HepG2 (cell line): Measurements from ENCODE around the gene MSI2. TPM values are rescaled to one million over a fixed set of nuclear protein-coding genes. Genes with fewer than 3 reads are reported as not detected.

Experiments used
- ARNTL ChIP-seq: sonication (generic); formaldehyde crosslinking; IDR thresholded peaks from 2 replicates; pipeline ENCODE4 v1.4.0; 2020; ENCODE audit warnings: mild to moderate bottlenecking, missing genetic modification reagents
- HOXA3 ChIP-seq: sonication (generic); formaldehyde crosslinking; IDR thresholded peaks from 2 replicates; pipeline ENCODE4 v1.5.0; 2020; ENCODE audit warnings: missing genetic modification reagents
- MEIS2 ChIP-seq: sonication (generic); formaldehyde crosslinking; IDR thresholded peaks from 2 replicates; pipeline ENCODE4 v1.9.0; 2021; ENCODE audit warnings: mild to moderate bottlenecking, missing genetic modification reagents
- PHF8 ChIP-seq: sonication (generic); formaldehyde crosslinking; IDR thresholded peaks from 2 replicates; pipeline ENCODE4 v1.5.0; 2020; ENCODE audit warnings: missing genetic modification reagents
- PLSCR1 ChIP-seq: sonication (generic); formaldehyde crosslinking; IDR thresholded peaks from 2 replicates; pipeline ENCODE4 v1.5.0; 2020; ENCODE audit warnings: missing genetic modification reagents, mild to moderate bottlenecking, borderline replicate concordance
- PPARG ChIP-seq: conservative IDR thresholded peaks from 2 replicates; pipeline ENCODE4 v1.6.1; 2016; ENCODE audit warnings: missing biosample characterization, missing genetic modification reagents
- REL ChIP-seq: sonication (generic); formaldehyde crosslinking; conservative IDR thresholded peaks from 2 replicates; pipeline ENCODE4 v1.8.0; 2022; ENCODE audit warnings: mild to moderate bottlenecking, missing genetic modification reagents, moderate library complexity
- ZBTB10 ChIP-seq: sonication (generic); formaldehyde crosslinking; IDR thresholded peaks from 2 replicates; pipeline ENCODE4 v1.4.0; 2020; ENCODE audit warnings: missing genetic modification reagents, borderline replicate concordance
- ZFP41 ChIP-seq: sonication (generic); formaldehyde crosslinking; IDR thresholded peaks from 2 replicates; pipeline ENCODE4 v1.4.0; 2020; ENCODE audit warnings: mild to moderate bottlenecking, missing genetic modification reagents, borderline replicate concordance
- ZFX ChIP-seq: sonication (generic); formaldehyde crosslinking; IDR thresholded peaks from 2 replicates; pipeline ENCODE4 v1.4.0; 2020; ENCODE audit warnings: mild to moderate bottlenecking, low read depth, missing genetic modification reagents, moderate library complexity
- ZNF160 ChIP-seq: sonication (generic); formaldehyde crosslinking; IDR thresholded peaks from 2 replicates; pipeline ENCODE4 v1.8.0; 2022; ENCODE audit warnings: mild to moderate bottlenecking, inconsistent platforms, missing genetic modification reagents
- ZNF207 ChIP-seq: fragments of 450-650 bp; IDR thresholded peaks from 2 replicates; pipeline ENCODE4 v1.6.1; 2016; ENCODE audit warnings: antibody characterized with exemption, borderline replicate concordance
- ZNF567 ChIP-seq: sonication (generic); formaldehyde crosslinking; IDR thresholded peaks from 2 replicates; pipeline ENCODE4 v1.8.1; 2023; ENCODE audit warnings: mild to moderate bottlenecking, missing genetic modification reagents, borderline replicate concordance
- ZNF652 ChIP-seq: IDR thresholded peaks from 2 replicates; pipeline ENCODE4 v1.6.1; 2016; ENCODE audit warnings: low read depth, borderline replicate concordance
- polyA plus RNA-seq, 8 experiments: library from polyadenylated mRNA; depleted of rRNA in 3 of 8; stranded (reverse) in 7 of 8; unstranded in 1 of 8; fragments of >200 nt; fragmentation: Illumina TruSeq in 4 of 8; extraction: Trizol in 4 of 8; gene quantifications; 2 replicates each; pipeline versions ENCODE4 v1.2.1 to v1.2.3, GENCODE V29; 2011 to 2016; ENCODE audit warnings: low read depth in 4 of 8, missing spikeins in 1 of 8, mixed read lengths in 1 of 8; ENCODE audit not compliant: insufficient read depth in 1 of 8
- total RNA-seq, 5 experiments: library from RNA; depleted of rRNA; stranded (reverse); fragments of >200 nt; fragmentation: Illumina TruSeq; extraction: Trizol; gene quantifications; 2 replicates each; pipeline ENCODE4 v1.2.3, GENCODE V29; 2016; ENCODE audit warnings: low read depth in 1 of 5
- TF ChIP-seq, protein P1 (sequence below): fragments of 450-650 bp; IDR thresholded peaks from 2 replicates; pipeline ENCODE4 v1.6.1; 2016

Gene MSI2
- total and polyA plus RNA-seq, 2 of the 13 experiments (the other 11 are each of a cell fraction or from before 2014, with no cell fraction given) = 77.5 to 78.4 TPM

GRCh38 chr17:57459286-57459915, 203.1 kb downstream of the MSI2 start (continued):
- TF ChIP-seq REL = no peak
- no peak for TF ChIP-seq ZNF207
- TF ChIP-seq, protein P1, sequence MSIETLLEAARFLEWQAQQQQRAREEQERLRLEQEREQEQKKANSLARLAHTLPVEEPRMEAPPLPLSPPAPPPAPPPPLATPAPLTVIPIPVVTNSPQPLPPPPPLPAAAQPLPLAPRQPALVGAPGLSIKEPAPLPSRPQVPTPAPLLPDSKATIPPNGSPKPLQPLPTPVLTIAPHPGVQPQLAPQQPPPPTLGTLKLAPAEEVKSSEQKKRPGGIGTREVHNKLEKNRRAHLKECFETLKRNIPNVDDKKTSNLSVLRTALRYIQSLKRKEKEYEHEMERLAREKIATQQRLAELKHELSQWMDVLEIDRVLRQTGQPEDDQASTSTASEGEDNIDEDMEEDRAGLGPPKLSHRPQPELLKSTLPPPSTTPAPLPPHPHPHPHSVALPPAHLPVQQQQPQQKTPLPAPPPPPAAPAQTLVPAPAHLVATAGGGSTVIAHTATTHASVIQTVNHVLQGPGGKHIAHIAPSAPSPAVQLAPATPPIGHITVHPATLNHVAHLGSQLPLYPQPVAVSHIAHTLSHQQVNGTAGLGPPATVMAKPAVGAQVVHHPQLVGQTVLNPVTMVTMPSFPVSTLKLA = 0 out of 2 replicates have a peak, but pooled peaks have one; percentile 52
- TF ChIP-seq ZNF567 = no peak; the same call in 1 of the 2 replicates
- TF ChIP-seq ZFP41 (CRISPR knock-in tag) = no peak
- TF ChIP-seq ZFX = no peak
- TF ChIP-seq ZNF160 (CRISPR knock-in tag) = no peak
- peak; percentile 86 for TF ChIP-seq PPARG (CRISPR knock-in tag)
- TF ChIP-seq ZBTB10 (CRISPR knock-in tag) = peak; percentile 78; the same call in 1 of the 2 replicates
- TF ChIP-seq HOXA3 (CRISPR knock-in tag) = peak; percentile 82; the same call in 1 of the 2 replicates
- TF ChIP-seq ARNTL (CRISPR knock-in tag) = peak; percentile 87
- TF ChIP-seq PLSCR1 (CRISPR knock-in tag) = no peak
- TF ChIP-seq ZNF652 = peak; percentile 73; the same call in 1 of the 2 replicates
- TF ChIP-seq PHF8 (CRISPR knock-in tag) = no peak; the same call in 1 of the 2 replicates
- peak; percentile 88 for TF ChIP-seq MEIS2 (CRISPR knock-in tag)
- TF ChIP-seq, all 625 proteins: peak for 240
